Peyer's patch (tissue), 4 donors: ENCODE data around the gene GLMN. TPM values are rescaled to one million over a fixed set of nuclear protein-coding genes. Genes with fewer than 3 reads are reported as not detected.

Experiments
- DNase-seq, 3 donors: peaks; one replicate each; pipeline ENCODE4 v3.0.0-alpha.2; 2017 to 2019
- H3K27ac ChIP-seq, 4 donors: fragments of 200-600 bp; sonication (generic); one replicate each; pipeline ENCODE4 v1.5.1; 2016 to 2019
- H3K27me3 ChIP-seq, 2 donors: fragments of 200-600 bp; sonication (generic); one replicate each; pipeline ENCODE4 v1.5.1; 2019
- H3K36me3 ChIP-seq, 3 donors: fragments of 200-600 bp; sonication (generic); one replicate each; pipeline ENCODE4 v1.5.1; 2016 to 2019
- H3K4me1 ChIP-seq, 4 donors: fragments of 200-600 bp; sonication (generic); one replicate each; pipeline ENCODE4 v1.5.1; 2016 to 2019
- H3K4me3 ChIP-seq, 4 donors: fragments of 200-600 bp; sonication (generic); 1 replicate in 3 of 4; 2 replicates in 1 of 4; pipeline ENCODE4 v1.5.1; 2016 to 2019; ENCODE audit warnings: mild to moderate bottlenecking in 1 of 4
- H3K9me3 ChIP-seq, 4 donors: fragments of 200-600 bp; sonication (generic); one replicate each; pipeline ENCODE4 v1.5.1; 2016 to 2019; ENCODE audit warnings: mild to moderate bottlenecking in 1 of 4
- CTCF ChIP-seq, 6 experiments: fragments of 450-650 bp in 4 of 6; fragments of 200-600 bp in 2 of 6; sonication (generic) in 1 of 6; IDR thresholded peaks; one replicate each; pipeline ENCODE4 v1.5.1; 2017 to 2019; ENCODE audit warnings: antibody characterized with exemption in 6 of 6, mild to moderate bottlenecking in 3 of 6, moderate library complexity in 1 of 6
- POLR2A ChIP-seq, 2 donors: fragments of 450-650 bp; IDR thresholded peaks; one replicate each; pipeline ENCODE4 v1.5.1; 2017; ENCODE audit warnings: antibody characterized with exemption in 2 of 2, mild to moderate bottlenecking in 2 of 2, moderate library complexity in 2 of 2
- total RNA-seq, 4 donors: library from RNA; depleted of rRNA; stranded (reverse); fragments of >200 nt; gene quantifications; one replicate each; pipeline ENCODE4 v1.1.0, GENCODE V29; 2016

Gene GLMN
- total RNA-seq, 4 donors from 2014 or later = 1.1 to 19.8 (median 3.8) TPM

GRCh38 chr1:92230736-92231135 lies 68.1 kb downstream of the GLMN start:
- H3K4me1 ChIP-seq = no peaks in the 10 kb centered on the region
- no peak for DNase-seq
- H3K27ac ChIP-seq = no peak overlapping the region
- H3K27me3 ChIP-seq = no peaks in the 10 kb centered on the region
- TF ChIP-seq CTCF (IDR thresholded peaks at IDR 0.05) (no peak), POLR2A (IDR thresholded peaks at IDR 0.05) (no peak)
- no peak overlapping the region for H3K4me3 ChIP-seq
- H3K36me3 ChIP-seq = no peaks in the 10 kb centered on the region
- H3K9me3 ChIP-seq = no peaks in the 10 kb centered on the region

GRCh38 chr1:92228401-92228800 lies 70.4 kb downstream of the GLMN start:
- no peaks in the 10 kb centered on the region for H3K9me3 ChIP-seq
- TF ChIP-seq POLR2A (IDR thresholded peaks at IDR 0.05) (no peak), CTCF (IDR thresholded peaks at IDR 0.05) (no peak)
- H3K4me3 ChIP-seq = no peak overlapping the region
- no peaks in the 10 kb centered on the region for H3K36me3 ChIP-seq
- no peak for DNase-seq
- H3K4me1 ChIP-seq = no peaks in the 10 kb centered on the region
- no peak overlapping the region for H3K27ac ChIP-seq
- no peaks in the 10 kb centered on the region for H3K27me3 ChIP-seq

- DNase-seq = no peak
- Histone ChIP-seq H3K4me3 (no peak overlapping the region), H3K36me3 (no peaks in the 10 kb centered on the region), H3K9me3 (no peaks in the 10 kb centered on the region), H3K4me1 (no peaks in the 10 kb centered on the region), H3K27ac (no peak overlapping the region), H3K27me3 (no peaks in the 10 kb centered on the region)
- TF ChIP-seq CTCF (IDR thresholded peaks at IDR 0.05) = no peak
- no peak for TF ChIP-seq POLR2A (IDR thresholded peaks at IDR 0.05)
Observed at GRCh38 chr1:92219028-92219427, 79.8 kb downstream of the GLMN start.

GRCh38 chr1:92218559-92218958 lies 80.2 kb downstream of the GLMN start:
- Histone ChIP-seq H3K9me3 (no peaks in the 10 kb centered on the region), H3K36me3 (no peaks in the 10 kb centered on the region), H3K4me3 (no peak overlapping the region), H3K4me1 (no peaks in the 10 kb centered on the region), H3K27ac (no peak overlapping the region), H3K27me3 (no peaks in the 10 kb centered on the region)
- TF ChIP-seq CTCF (IDR thresholded peaks at IDR 0.05) = no peak
- no peak for TF ChIP-seq POLR2A (IDR thresholded peaks at IDR 0.05)
- DNase-seq = no peak

DNA sequence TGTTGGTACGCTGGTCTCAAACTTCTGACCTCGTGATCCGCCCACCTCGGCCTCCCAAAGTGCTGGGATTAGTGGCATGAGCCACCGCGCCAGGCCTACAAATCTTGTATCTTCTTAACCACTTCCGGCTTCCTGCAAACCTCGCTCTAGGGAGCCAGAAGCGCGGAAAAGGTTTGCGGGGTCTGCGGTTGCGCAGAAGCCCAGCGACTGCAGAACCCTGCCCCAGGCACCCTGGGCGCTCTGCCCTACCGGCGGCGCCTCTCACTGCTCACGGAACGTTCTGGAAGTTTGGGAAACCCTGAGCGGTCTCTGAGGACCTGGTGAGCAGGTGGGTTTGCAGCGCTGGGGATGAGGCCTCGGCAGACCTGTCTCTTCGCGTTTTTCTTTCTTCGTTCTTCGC lies 81.1 kb downstream of the GLMN start, which contains the start of gene C1orf146:
C1orf146 (plus strand) TSS at position 195 of the 400 bp plus-strand sequence. CDS start 13,506 bp downstream, outside the sequence.
- no peak for DNase-seq
- Histone ChIP-seq H3K4me1 (no peaks in the 10 kb centered on the region), H3K36me3 (no peaks in the 10 kb centered on the region), H3K4me3 (no peak within 1 kb of the TSS), H3K27ac (no peak within 1 kb of the TSS), H3K27me3 (no peaks in the 10 kb centered on the region), H3K9me3 (no peaks in the 10 kb centered on the region)
- TF ChIP-seq CTCF (IDR thresholded peaks at IDR 0.05) (no peak), POLR2A (IDR thresholded peaks at IDR 0.05) (no peak)

GRCh38 chr1:92211166-92211565 lies 87.6 kb downstream of the GLMN start:
- H3K27ac ChIP-seq = no peak overlapping the region
- no peak for DNase-seq
- TF ChIP-seq CTCF (IDR thresholded peaks at IDR 0.05) (no peak), POLR2A (IDR thresholded peaks at IDR 0.05) (no peak)

More at GRCh38 chr1:92211166-92211565, 87.6 kb downstream of the GLMN start:
- H3K9me3 ChIP-seq = peaks cover 0 to 4% (median 0%) of the 10 kb centered on the region in 4 donors
- no peaks in the 10 kb centered on the region for H3K4me1 ChIP-seq
- H3K36me3 ChIP-seq = no peaks in the 10 kb centered on the region
- H3K4me3 ChIP-seq = no peak overlapping the region
- H3K27me3 ChIP-seq = no peaks in the 10 kb centered on the region
